ENCODE data around the gene MYH7.

DNA sequence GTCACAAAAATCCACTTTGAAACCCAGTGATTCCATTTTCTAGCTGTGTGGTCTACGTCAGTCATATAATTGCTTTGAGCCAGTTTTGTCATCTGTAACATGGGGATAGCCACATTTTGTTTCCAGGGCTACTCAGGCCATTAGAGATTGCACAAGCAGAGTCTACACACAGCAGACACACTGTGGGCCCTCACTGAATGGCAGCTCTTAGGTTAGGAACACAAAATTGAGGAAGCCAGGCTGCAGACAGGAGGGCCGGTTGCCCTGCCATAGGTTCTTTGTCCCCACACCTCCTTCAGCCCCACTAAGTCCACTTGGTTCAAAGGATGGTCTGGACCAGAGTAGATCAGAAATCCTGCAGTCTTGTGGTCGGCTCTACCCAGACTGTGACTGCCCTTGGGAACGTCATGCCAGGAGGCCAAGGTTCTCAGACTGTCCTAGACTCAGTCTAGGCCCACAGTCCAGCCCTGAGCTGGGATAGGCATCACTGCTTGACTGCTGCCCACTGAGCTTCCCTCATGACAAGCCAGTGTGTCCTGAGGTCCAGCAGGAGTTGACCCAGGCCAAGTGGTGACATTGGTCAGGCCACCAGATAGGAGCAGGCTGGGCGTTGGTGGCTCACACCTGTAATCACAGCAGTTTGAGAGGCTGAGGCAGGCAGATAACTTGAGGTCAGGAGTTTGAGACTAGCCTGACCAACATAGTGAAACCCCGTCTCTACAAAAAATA lies 3.8 kb upstream of the MYH7 start:
- TF ChIP-seq, protein P1, sequence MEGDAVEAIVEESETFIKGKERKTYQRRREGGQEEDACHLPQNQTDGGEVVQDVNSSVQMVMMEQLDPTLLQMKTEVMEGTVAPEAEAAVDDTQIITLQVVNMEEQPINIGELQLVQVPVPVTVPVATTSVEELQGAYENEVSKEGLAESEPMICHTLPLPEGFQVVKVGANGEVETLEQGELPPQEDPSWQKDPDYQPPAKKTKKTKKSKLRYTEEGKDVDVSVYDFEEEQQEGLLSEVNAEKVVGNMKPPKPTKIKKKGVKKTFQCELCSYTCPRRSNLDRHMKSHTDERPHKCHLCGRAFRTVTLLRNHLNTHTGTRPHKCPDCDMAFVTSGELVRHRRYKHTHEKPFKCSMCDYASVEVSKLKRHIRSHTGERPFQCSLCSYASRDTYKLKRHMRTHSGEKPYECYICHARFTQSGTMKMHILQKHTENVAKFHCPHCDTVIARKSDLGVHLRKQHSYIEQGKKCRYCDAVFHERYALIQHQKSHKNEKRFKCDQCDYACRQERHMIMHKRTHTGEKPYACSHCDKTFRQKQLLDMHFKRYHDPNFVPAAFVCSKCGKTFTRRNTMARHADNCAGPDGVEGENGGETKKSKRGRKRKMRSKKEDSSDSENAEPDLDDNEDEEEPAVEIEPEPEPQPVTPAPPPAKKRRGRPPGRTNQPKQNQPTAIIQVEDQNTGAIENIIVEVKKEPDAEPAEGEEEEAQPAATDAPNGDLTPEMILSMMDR (IDR thresholded peaks at IDR 0.05): no peak
- TF ChIP-seq POLR2A (IDR thresholded peaks at IDR 0.05): no peak
